ENCODE data around the gene KIF12.

- TF ChIP-seq CTCF (conservative IDR thresholded peaks at IDR 0.05), result no peak
- no peak for TF ChIP-seq EZH2 (IDR thresholded peaks at IDR 0.05; ENCODE audit: low read depth)
Observed at GRCh38 chr9:114138552-114138971, 39.5 kb upstream of the KIF12 start.

Data from PC-9 (cell line).